GM23338 (cell line): Measurements from ENCODE around the gene GATAD2A.

Experiments used
- CREB1 ChIP-seq: fragments of 250-450 bp; sonication (Bioruptor Pico); IDR thresholded peaks from 2 replicates; pipeline ENCODE4 v1.5.0; 2020; ENCODE audit warnings: low read depth, mild to moderate bottlenecking, moderate library complexity
- EZH2 ChIP-seq: fragments of 200-600 bp; sonication (generic); IDR thresholded peaks from one replicate; pipeline ENCODE4 v1.8.0; 2017; ENCODE audit warnings: antibody characterized with exemption, mild to moderate bottlenecking, low read depth; ENCODE audit not compliant: unreplicated experiment
- EZH2phosphoT487 ChIP-seq: fragments of 200-600 bp; sonication (generic); IDR thresholded peaks from one replicate; pipeline ENCODE4 v1.8.1; 2018; ENCODE audit warnings: antibody characterized with exemption; ENCODE audit not compliant: unreplicated experiment

DNA sequence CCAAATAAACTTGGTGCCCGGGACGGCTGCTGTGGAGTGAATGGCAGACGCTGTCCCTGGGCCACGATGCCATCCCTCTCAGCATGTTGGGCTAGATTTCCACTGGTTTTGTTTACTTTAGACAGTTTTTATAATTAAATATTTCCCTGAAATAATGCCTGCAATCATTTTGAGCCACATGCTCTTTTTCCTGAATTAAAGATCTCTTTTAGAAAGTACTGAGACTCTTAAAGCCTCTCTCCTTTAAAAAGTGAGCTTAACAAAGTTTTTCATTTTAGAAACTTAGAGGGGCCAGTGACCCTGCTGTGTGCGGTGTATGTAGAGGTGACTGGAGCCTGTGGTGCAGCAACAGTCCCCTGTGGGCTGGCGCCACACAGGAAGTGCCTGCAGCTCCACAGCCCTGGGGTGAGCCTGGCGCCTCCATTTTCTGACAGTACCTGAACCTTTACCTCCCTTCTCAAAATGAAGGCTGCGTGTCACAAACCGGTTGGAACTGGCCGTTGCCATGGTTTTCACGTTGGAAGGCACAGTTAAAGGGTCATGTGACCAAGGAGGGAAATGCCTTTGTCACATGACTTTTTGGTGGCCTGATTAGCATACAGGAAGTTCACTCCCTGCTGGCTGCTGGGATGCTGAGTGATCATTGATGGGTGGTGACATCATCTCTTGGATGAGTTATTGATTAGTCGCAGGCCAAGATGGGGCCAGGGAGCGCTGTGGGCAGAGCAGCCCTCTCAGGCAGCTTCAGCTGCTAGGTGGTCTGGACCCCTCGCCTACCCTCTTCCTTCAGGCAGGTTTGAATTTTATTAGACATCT, 83.6 kb downstream of the GATAD2A start:
- no peak for TF ChIP-seq EZH2
- TF ChIP-seq EZH2phosphoT487, result no peak
- no peak; the same call in none of the 2 replicates for TF ChIP-seq CREB1 (CRISPR knock-in tag)
